GM12865 (cell line): ENCODE measurements around the gene SV2C.

ENCODE experiments used
- DNase-seq: peaks from one replicate; pipeline ENCODE4 v3.0.0; 2010; ENCODE audit warnings: low read depth
- H3K4me3 ChIP-seq: 2 replicates; pipeline ENCODE4 v1.5.1; 2011; ENCODE audit warnings: mild to moderate bottlenecking, low read depth, low read length, control low read depth
- CTCF ChIP-seq: IDR thresholded peaks from 2 replicates; pipeline ENCODE4 v1.5.1; 2011; ENCODE audit warnings: low read length, control low read depth, low read depth, inconsistent platforms; ENCODE audit not compliant: insufficient read depth; ENCODE audit errors: missing control alignments

The SV2C gene

GRCh38 chr5:76187386-76187785, 104.2 kb downstream of the SV2C start:
- no peak for TF ChIP-seq CTCF
- H3K4me3 ChIP-seq = no peak overlapping the region
- no peak for DNase-seq

GRCh38 chr5:76190356-76190755, 107.2 kb downstream of the SV2C start:
- no peak overlapping the region for H3K4me3 ChIP-seq
- no peak for TF ChIP-seq CTCF
- no peak for DNase-seq

GRCh38 chr5:76192837-76193236, 109.7 kb downstream of the SV2C start:
- no peak overlapping the region for H3K4me3 ChIP-seq
- no peak for DNase-seq
- no peak for TF ChIP-seq CTCF

GRCh38 chr5:76193635-76194034, 110.5 kb downstream of the SV2C start:
- DNase-seq = no peak
- H3K4me3 ChIP-seq = no peak overlapping the region
- no peak for TF ChIP-seq CTCF

- no peak for DNase-seq
- no peak for TF ChIP-seq CTCF
- no peak overlapping the region for H3K4me3 ChIP-seq
These were observed 111.2 kb downstream of the SV2C start for GRCh38 chr5:76194340-76194739.

- H3K4me3 ChIP-seq = no peak overlapping the region
- no peak for DNase-seq
- no peak for TF ChIP-seq CTCF
These were observed 113.3 kb downstream of the SV2C start for GRCh38 chr5:76196457-76196856.

GRCh38 chr5:76196886-76197489, 113.8 kb downstream of the SV2C start:
- no peak for DNase-seq
- no peak for TF ChIP-seq CTCF
- H3K4me3 ChIP-seq = no peak overlapping the region
